ENCODE results near the gene ZNF883.

DNA sequence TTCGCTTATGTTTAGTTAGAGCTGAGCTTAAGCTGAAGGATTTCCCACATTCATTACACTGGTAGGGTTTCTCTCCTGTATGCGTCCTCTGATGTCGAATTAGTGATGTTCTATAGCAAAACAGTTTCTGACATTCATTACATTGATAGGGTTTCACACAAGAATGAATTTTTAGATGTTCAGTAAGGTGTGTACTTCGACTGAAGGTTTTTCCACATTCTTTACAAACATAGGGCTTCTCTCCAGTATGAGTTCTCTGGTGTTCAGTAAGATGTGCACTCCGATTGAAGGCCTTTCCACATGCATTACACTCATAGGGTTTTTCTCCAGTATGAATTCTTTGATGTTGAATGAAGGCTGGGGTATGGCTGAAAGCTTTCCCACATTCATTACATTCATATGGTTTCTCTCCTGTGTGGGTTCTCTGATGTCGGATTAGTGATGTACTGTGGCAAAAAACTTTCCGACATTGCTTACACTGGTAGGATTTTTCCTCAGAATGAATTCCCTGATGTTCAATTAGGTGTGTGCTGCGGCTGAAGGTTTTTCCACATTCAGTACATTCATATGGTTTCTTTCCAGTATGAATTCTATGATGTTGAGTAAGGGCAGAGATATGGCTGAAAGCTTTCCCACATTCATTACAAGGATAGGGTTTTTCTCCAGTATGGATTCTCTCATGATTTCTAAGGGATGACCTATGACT, 14.6 kb downstream of the ZNF883 start:
- TF ChIP-seq POLR2A (IDR thresholded peaks at IDR 0.05; ENCODE audit: low read depth) (no peak), CTCF (IDR thresholded peaks at IDR 0.05) (no peak)

Measured in esophagus muscularis mucosa (tissue), 3 donors.